ENCODE measurements around the gene GALNT10.

GALNT10 gene

GRCh38 chr5:154315196-154315595 is 124.7 kb downstream of the GALNT10 start:
- Mint-ChIP-seq H3K4me3 (no peak overlapping the region), H3K27me3 (no peaks in the 10 kb centered on the region), H3K9me3 (ENCODE audit: low read depth) (no peaks in the 10 kb centered on the region), H3K27ac (no peak overlapping the region), H3K4me1 (ENCODE audit: low read depth) (no peaks in the 10 kb centered on the region), H3K36me3 (peaks cover 2% of the 10 kb centered on the region)

- Mint-ChIP-seq H3K27me3 (no peaks in the 10 kb centered on the region), H3K9me3 (ENCODE audit: low read depth) (no peaks in the 10 kb centered on the region), H3K4me3 (no peak overlapping the region), H3K4me1 (ENCODE audit: low read depth) (no peaks in the 10 kb centered on the region), H3K27ac (no peak overlapping the region), H3K36me3 (peaks cover 2% of the 10 kb centered on the region)
These were observed 125.2 kb downstream of the GALNT10 start for GRCh38 chr5:154315756-154316155.

DNA sequence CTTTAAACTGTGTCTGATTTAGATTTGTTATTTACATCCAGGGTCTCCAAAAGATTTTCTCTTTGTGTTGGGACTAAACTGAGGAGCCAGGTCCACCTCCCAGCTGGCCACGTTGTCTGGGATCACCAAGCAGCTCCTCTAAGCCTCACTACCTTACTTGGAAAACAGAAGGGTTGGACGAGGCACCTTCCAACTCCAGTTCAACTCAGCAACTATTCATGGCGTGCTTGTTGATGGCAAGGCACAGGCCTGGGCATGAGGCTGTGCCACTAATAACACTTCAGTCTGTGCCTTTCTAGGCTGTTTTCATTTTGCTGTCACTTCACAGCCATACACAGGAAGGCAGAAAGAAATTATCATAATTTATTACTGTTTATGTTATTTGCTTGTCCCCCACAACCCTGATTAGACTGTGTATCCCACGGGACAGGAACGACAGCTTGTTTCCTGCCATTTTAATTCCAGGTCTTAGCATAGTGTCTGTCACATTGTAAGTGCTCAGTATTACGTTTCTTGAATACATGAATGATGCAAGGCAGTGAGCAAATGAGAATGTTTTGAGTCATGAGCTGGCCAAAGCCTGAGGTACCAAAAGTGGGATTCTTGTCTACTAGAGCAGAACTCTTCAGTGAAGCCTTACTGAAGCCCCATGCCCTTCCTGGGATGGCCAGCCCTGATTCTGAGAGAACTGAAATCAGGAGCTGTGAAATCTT is 125.8 kb downstream of the GALNT10 start:
- no peak overlapping the region for H3K4me3 Mint-ChIP-seq
- no peak overlapping the region for H3K27ac Mint-ChIP-seq
- H3K27me3 Mint-ChIP-seq, result no peaks in the 10 kb centered on the region

GRCh38 chr5:154317916-154318315 is 127.4 kb downstream of the GALNT10 start:
- no peak overlapping the region for H3K27ac Mint-ChIP-seq

More for the DNA sequence above, 125.8 kb downstream of the GALNT10 start:
- Mint-ChIP-seq H3K4me1 (ENCODE audit: low read depth) (no peaks in the 10 kb centered on the region), H3K36me3 (peaks cover 2% of the 10 kb centered on the region), H3K9me3 (ENCODE audit: low read depth) (no peaks in the 10 kb centered on the region)

GRCh38 chr5:154318691-154319090 is 128.2 kb downstream of the GALNT10 start:
- Mint-ChIP-seq H3K27me3 (no peaks in the 10 kb centered on the region), H3K4me3 (no peak overlapping the region), H3K9me3 (ENCODE audit: low read depth) (no peaks in the 10 kb centered on the region), H3K36me3 (peaks cover 2% of the 10 kb centered on the region), H3K4me1 (ENCODE audit: low read depth) (no peaks in the 10 kb centered on the region), H3K27ac (no peak overlapping the region)

More at GRCh38 chr5:154317916-154318315, 127.4 kb downstream of the GALNT10 start:
- H3K4me3 Mint-ChIP-seq, result no peak overlapping the region
- no peaks in the 10 kb centered on the region for H3K9me3 Mint-ChIP-seq (ENCODE audit: low read depth)
- peaks cover 2% of the 10 kb centered on the region for H3K36me3 Mint-ChIP-seq
- H3K27me3 Mint-ChIP-seq, result no peaks in the 10 kb centered on the region
- no peaks in the 10 kb centered on the region for H3K4me1 Mint-ChIP-seq (ENCODE audit: low read depth)

DNA sequence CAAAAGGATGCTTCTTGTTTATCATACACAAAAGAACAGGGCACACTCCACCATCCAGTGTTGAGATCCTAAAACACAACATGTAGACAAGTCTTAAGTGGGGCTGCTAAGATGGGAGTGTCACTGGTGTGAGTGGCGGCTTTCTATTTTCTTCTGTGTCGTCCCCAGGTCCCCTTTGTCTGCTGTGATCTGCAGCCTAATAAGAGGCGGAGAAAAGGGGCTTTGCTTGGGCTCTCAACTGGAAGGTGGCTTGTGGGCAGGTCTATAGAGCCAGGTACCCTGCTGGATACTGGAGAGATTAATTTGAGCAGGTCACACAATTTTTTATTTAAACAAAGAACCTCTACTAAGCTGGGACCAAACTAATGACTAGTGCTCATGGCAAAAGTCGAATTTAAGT is 129.2 kb downstream of the GALNT10 start:
- Mint-ChIP-seq H3K27ac (no peak overlapping the region), H3K4me1 (ENCODE audit: low read depth) (no peaks in the 10 kb centered on the region)

DNA sequence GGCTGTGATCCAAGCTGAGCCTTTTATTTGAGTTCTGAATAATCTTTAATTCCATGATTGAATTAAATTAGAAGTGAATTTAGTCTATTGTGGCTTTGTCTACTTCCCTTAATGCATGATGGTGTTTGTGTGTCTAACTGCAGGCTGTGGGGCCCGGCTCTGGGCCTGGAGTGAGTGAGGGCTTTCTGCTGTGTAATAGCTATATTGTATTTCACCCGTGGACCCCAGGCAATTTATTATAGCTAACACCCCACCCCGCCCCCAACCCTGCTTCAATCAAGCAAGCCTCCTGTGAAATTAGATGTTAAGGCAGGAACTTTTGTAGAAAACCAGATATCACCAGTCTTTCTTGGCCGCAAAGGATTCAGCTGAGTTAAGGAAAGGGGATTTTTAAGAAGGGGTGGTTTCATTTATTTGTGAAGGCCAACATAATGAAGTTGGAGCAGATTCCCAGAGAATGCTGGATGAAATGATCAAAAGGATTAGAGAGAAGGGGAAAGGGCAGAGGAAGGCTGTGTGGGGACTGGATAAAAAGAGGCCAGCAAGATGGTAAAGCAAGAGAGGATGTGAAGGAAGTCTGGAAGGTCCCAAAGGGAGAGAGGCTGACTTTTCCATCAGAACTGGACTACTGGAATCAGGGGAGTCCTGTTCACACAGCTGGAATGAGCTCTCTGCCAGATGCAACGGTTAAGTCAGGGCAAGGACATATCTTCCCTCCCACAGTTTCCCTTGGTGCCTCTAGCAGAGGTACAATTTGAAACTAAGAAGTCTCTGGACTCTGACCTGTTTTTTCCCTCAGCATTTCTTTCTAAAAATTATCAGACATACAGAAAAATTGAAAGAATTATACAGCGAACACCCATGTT is 129.9 kb downstream of the GALNT10 start:
- Mint-ChIP-seq H3K4me1 (ENCODE audit: low read depth) (no peaks in the 10 kb centered on the region), H3K27ac (no peak overlapping the region), H3K4me3 (no peak overlapping the region), H3K36me3 (peaks cover 6% of the 10 kb centered on the region), H3K9me3 (ENCODE audit: low read depth) (no peaks in the 10 kb centered on the region), H3K27me3 (no peaks in the 10 kb centered on the region)

More for the DNA sequence above, 129.2 kb downstream of the GALNT10 start:
- peaks cover 8% of the 10 kb centered on the region for H3K36me3 Mint-ChIP-seq
- no peak overlapping the region for H3K4me3 Mint-ChIP-seq
- H3K27me3 Mint-ChIP-seq, result no peaks in the 10 kb centered on the region
- no peaks in the 10 kb centered on the region for H3K9me3 Mint-ChIP-seq (ENCODE audit: low read depth)

- H3K36me3 Mint-ChIP-seq, result peaks cover 6% of the 10 kb centered on the region
- H3K9me3 Mint-ChIP-seq (ENCODE audit: low read depth), result no peaks in the 10 kb centered on the region
- no peaks in the 10 kb centered on the region for H3K27me3 Mint-ChIP-seq
- no peaks in the 10 kb centered on the region for H3K4me1 Mint-ChIP-seq (ENCODE audit: low read depth)
- H3K27ac Mint-ChIP-seq, result no peak overlapping the region
- no peak overlapping the region for H3K4me3 Mint-ChIP-seq
These were observed 131.0 kb downstream of the GALNT10 start for GRCh38 chr5:154321546-154321945.

GRCh38 chr5:154324033-154324432 is 133.5 kb downstream of the GALNT10 start:
- Mint-ChIP-seq H3K9me3 (ENCODE audit: low read depth) (no peaks in the 10 kb centered on the region), H3K4me1 (ENCODE audit: low read depth) (no peaks in the 10 kb centered on the region), H3K27me3 (no peaks in the 10 kb centered on the region), H3K36me3 (peaks cover 6% of the 10 kb centered on the region), H3K27ac (no peak overlapping the region), H3K4me3 (no peak overlapping the region)

GRCh38 chr5:154325566-154325965 is 135.0 kb downstream of the GALNT10 start:
- H3K27me3 Mint-ChIP-seq, result no peaks in the 10 kb centered on the region
- H3K4me3 Mint-ChIP-seq, result no peak overlapping the region
- H3K27ac Mint-ChIP-seq, result no peak overlapping the region
- no peaks in the 10 kb centered on the region for H3K4me1 Mint-ChIP-seq (ENCODE audit: low read depth)
- H3K36me3 Mint-ChIP-seq, result peaks cover 6% of the 10 kb centered on the region
- no peaks in the 10 kb centered on the region for H3K9me3 Mint-ChIP-seq (ENCODE audit: low read depth)

DNA sequence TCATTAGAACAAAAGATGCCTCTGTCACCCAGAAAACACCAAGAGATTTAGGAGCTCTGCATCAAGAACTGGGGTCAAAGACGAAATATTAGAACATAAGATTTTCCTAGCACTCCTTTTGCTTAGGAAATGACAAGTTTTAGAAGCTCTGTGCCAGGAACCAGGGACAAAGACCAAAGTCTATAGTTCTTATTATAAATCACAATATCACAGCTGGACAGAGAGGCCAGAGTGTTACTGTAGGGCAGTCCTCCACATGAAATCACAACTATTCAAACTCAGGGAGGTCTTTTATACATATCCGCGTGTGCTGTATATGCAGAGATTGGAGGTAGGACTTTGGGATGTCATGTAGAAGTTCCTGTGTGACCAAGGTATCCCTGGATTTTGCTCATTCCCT is 138.5 kb downstream of the GALNT10 start:
- Mint-ChIP-seq H3K9me3 (ENCODE audit: low read depth) (no peaks in the 10 kb centered on the region), H3K36me3 (peaks cover 16% of the 10 kb centered on the region), H3K4me3 (no peak overlapping the region), H3K27me3 (no peaks in the 10 kb centered on the region), H3K27ac (no peak overlapping the region), H3K4me1 (ENCODE audit: low read depth) (no peaks in the 10 kb centered on the region)

GRCh38 chr5:154329519-154330040 is 139.0 kb downstream of the GALNT10 start:
- H3K27ac Mint-ChIP-seq, result no peak overlapping the region
- H3K9me3 Mint-ChIP-seq (ENCODE audit: low read depth), result no peaks in the 10 kb centered on the region
- H3K36me3 Mint-ChIP-seq, result peaks cover 17% of the 10 kb centered on the region
- H3K4me3 Mint-ChIP-seq, result no peak overlapping the region
- H3K27me3 Mint-ChIP-seq, result no peaks in the 10 kb centered on the region
- no peaks in the 10 kb centered on the region for H3K4me1 Mint-ChIP-seq (ENCODE audit: low read depth)

DNA sequence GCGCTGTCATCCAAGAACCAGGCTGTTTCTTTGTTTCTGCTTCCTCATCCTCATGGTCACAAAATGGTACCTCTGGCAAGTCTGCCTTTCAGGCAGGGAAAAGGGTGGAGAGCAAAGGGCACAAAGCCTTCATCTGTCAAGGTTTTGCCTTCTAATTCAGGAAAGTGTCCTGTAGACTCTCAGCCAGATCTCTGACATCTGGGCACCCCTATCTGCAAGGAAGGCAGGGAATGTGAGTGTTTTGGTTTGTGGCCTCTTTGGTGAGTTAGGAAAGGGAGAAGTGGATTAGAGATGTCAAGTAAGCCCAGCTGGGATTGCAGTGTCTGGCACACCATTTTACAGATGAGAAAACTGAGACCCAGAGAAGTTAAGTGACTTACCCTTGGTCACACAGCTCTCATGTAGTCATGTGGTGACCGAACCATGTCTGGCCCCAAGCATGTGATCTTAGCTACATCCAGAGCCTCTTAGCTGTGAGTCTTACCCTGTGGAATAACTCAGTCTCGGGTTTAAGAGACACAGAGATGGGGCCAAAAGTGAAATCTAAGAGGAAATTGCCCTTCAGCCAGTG is 139.6 kb downstream of the GALNT10 start:
- peaks cover 22% of the 10 kb centered on the region for H3K36me3 Mint-ChIP-seq
- no peaks in the 10 kb centered on the region for H3K9me3 Mint-ChIP-seq (ENCODE audit: low read depth)
- no peaks in the 10 kb centered on the region for H3K27me3 Mint-ChIP-seq
- no peaks in the 10 kb centered on the region for H3K4me1 Mint-ChIP-seq (ENCODE audit: low read depth)
- no peak overlapping the region for H3K27ac Mint-ChIP-seq
- no peak overlapping the region for H3K4me3 Mint-ChIP-seq

DNA sequence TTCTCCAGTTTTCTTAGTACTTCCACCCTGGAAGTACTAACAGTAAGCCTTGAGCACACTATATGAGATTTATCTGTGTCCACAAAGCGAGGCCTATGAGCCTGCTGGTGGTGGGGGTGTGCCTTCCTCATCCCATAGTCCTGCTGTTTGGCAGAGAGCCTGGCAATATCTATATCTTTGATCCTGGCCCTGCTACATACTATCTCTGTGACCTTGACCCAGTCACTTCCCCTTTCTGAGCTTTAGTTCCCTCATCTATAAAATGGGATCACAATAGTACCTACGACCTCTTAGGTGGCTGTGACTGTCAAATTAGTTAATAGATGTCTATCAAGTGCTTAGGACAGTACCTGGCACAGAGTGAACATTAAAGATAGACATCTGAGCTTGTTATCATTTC is 140.7 kb downstream of the GALNT10 start:
- Mint-ChIP-seq H3K27me3 (no peaks in the 10 kb centered on the region), H3K36me3 (peaks cover 29% of the 10 kb centered on the region), H3K4me3 (no peak overlapping the region), H3K27ac (no peak overlapping the region), H3K4me1 (ENCODE audit: low read depth) (no peaks in the 10 kb centered on the region), H3K9me3 (ENCODE audit: low read depth) (no peaks in the 10 kb centered on the region)

DNA sequence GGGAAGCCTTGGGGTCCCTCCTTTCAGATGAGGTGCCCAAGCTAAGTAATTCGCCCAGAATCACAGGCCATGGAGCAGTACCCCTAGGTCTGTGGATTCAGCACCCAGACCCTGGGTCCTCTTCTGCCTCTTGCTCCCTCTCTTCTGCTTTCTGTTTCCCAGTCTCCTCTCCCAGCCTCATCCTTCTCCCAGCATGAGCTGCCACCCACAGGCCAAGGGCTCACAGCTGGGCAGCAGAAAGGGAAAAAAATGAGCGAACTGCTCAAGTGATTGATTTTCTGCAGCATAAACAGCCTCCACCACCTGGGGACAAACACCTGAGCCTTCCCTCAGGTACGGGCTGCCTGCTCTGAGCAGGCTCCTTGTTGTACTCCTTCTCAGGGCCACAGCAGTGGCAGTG is 141.4 kb downstream of the GALNT10 start:
- Mint-ChIP-seq H3K36me3 (peaks cover 32% of the 10 kb centered on the region), H3K4me3 (no peak overlapping the region), H3K9me3 (ENCODE audit: low read depth) (no peaks in the 10 kb centered on the region), H3K4me1 (ENCODE audit: low read depth) (no peaks in the 10 kb centered on the region), H3K27me3 (no peaks in the 10 kb centered on the region), H3K27ac (no peak overlapping the region)

All from activated naive CD8-positive, alpha-beta T cell (primary cell).